ENCODE results near the gene TIGD3.

DNA sequence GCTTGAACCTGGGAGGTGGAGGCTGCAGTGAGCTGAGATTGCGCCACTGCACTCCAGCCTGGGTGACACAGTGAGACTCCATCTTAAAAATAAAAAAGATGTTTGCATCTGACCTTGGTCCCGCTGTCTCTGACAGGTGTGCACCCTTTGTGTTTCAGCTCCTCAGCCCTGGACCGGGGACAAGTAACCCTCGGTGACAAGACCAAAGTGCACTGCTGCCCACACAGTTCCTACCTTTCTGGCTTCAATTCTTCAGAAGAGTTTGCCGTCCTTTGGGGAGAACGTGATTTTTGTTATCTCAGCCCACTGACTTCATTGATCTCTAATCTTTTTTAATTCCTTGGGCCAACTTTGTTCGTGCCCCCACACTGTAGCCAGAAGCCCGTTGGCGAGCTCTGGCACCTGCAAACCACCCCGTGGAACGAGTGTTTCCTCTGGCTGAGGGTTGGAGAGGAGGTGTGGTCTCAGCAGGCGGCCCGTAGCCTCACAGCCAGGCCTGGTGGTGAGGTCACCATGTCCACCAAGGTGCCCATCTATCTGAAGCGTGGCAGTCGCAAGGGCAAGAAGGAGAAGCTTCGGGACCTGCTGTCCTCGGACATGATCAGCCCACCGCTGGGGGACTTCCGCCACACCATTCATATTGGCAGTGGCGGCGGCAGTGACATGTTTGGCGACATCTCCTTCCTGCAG is 34.0 kb upstream of the TIGD3 start:
- TF ChIP-seq, protein P1, sequence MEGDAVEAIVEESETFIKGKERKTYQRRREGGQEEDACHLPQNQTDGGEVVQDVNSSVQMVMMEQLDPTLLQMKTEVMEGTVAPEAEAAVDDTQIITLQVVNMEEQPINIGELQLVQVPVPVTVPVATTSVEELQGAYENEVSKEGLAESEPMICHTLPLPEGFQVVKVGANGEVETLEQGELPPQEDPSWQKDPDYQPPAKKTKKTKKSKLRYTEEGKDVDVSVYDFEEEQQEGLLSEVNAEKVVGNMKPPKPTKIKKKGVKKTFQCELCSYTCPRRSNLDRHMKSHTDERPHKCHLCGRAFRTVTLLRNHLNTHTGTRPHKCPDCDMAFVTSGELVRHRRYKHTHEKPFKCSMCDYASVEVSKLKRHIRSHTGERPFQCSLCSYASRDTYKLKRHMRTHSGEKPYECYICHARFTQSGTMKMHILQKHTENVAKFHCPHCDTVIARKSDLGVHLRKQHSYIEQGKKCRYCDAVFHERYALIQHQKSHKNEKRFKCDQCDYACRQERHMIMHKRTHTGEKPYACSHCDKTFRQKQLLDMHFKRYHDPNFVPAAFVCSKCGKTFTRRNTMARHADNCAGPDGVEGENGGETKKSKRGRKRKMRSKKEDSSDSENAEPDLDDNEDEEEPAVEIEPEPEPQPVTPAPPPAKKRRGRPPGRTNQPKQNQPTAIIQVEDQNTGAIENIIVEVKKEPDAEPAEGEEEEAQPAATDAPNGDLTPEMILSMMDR (IDR thresholded peaks at IDR 0.05; ENCODE audit: low read depth, low read length, missing input control), result no peak
- TF ChIP-seq, protein P2, sequence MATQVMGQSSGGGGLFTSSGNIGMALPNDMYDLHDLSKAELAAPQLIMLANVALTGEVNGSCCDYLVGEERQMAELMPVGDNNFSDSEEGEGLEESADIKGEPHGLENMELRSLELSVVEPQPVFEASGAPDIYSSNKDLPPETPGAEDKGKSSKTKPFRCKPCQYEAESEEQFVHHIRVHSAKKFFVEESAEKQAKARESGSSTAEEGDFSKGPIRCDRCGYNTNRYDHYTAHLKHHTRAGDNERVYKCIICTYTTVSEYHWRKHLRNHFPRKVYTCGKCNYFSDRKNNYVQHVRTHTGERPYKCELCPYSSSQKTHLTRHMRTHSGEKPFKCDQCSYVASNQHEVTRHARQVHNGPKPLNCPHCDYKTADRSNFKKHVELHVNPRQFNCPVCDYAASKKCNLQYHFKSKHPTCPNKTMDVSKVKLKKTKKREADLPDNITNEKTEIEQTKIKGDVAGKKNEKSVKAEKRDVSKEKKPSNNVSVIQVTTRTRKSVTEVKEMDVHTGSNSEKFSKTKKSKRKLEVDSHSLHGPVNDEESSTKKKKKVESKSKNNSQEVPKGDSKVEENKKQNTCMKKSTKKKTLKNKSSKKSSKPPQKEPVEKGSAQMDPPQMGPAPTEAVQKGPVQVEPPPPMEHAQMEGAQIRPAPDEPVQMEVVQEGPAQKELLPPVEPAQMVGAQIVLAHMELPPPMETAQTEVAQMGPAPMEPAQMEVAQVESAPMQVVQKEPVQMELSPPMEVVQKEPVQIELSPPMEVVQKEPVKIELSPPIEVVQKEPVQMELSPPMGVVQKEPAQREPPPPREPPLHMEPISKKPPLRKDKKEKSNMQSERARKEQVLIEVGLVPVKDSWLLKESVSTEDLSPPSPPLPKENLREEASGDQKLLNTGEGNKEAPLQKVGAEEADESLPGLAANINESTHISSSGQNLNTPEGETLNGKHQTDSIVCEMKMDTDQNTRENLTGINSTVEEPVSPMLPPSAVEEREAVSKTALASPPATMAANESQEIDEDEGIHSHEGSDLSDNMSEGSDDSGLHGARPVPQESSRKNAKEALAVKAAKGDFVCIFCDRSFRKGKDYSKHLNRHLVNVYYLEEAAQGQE (IDR thresholded peaks at IDR 0.05), result no peak
- TF ChIP-seq, protein P3, sequence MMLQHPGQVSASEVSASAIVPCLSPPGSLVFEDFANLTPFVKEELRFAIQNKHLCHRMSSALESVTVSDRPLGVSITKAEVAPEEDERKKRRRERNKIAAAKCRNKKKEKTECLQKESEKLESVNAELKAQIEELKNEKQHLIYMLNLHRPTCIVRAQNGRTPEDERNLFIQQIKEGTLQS (IDR thresholded peaks at IDR 0.05), result no peak
- TF ChIP-seq, protein P4, sequence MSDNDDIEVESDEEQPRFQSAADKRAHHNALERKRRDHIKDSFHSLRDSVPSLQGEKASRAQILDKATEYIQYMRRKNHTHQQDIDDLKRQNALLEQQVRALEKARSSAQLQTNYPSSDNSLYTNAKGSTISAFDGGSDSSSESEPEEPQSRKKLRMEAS (IDR thresholded peaks at IDR 0.05), result no peak
- TF ChIP-seq GABPA (IDR thresholded peaks at IDR 0.05 in 1 of 2, conservative IDR thresholded peaks at IDR 0.05 in 1 of 2) (no peak), RAD21 (IDR thresholded peaks at IDR 0.05) (no peak)

All from liver (tissue), 3 donors.